Astrocyte (in vitro differentiated cells and primary cell): ENCODE measurements around the gene SREK1IP1. TPM values are rescaled to one million over a fixed set of nuclear protein-coding genes. Genes with fewer than 3 reads are reported as not detected.

Source experiments
- DNase-seq: peaks from one replicate; pipeline ENCODE4 v3.0.0-alpha.2; 2010; ENCODE audit warnings: low read depth
- FAIRE-seq: peaks from 2 replicates; lab custom pipeline; 2011; peaks lifted over from hg19 to GRCh38; lab: Jason Lieb, UNC
- H2AFZ ChIP-seq: 2 replicates; pipeline ENCODE4 v1.6.0; 2012; ENCODE audit warnings: low read depth, low read length, inconsistent platforms
- H3K27ac ChIP-seq: 2 replicates; pipeline ENCODE4 v1.5.1; 2011; ENCODE audit warnings: low read depth, low read length, inconsistent platforms
- H3K27me3 ChIP-seq: 2 replicates; pipeline ENCODE4 v1.6.0; 2011; ENCODE audit warnings: low read length, inconsistent platforms; ENCODE audit not compliant: insufficient read depth
- H3K36me3 ChIP-seq: 2 replicates; pipeline ENCODE4 v1.5.1; 2011; ENCODE audit warnings: low read length, inconsistent platforms; ENCODE audit not compliant: insufficient read depth
- H3K4me1 ChIP-seq: 2 replicates; pipeline ENCODE4 v1.5.1; 2011; ENCODE audit warnings: low read length, inconsistent platforms; ENCODE audit not compliant: insufficient read depth
- H3K4me2 ChIP-seq: 2 replicates; pipeline ENCODE4 v1.6.0; 2012; ENCODE audit warnings: low read length, inconsistent platforms
- H3K4me3 ChIP-seq: 2 replicates; pipeline ENCODE4 v1.5.1; 2011; ENCODE audit warnings: low read depth, mild to moderate bottlenecking, low read length, inconsistent platforms; ENCODE audit not compliant: insufficient read depth
- H3K79me2 ChIP-seq: 2 replicates; pipeline ENCODE4 v1.6.0; 2012; ENCODE audit warnings: mild to moderate bottlenecking, low read length, inconsistent platforms; ENCODE audit not compliant: insufficient read depth
- H3K9ac ChIP-seq: 2 replicates; pipeline ENCODE4 v1.6.0; 2012; ENCODE audit warnings: mild to moderate bottlenecking, low read length, inconsistent platforms
- H3K9me3 ChIP-seq: 2 replicates; pipeline ENCODE4 v1.5.1; 2012; ENCODE audit warnings: low read depth, mild to moderate bottlenecking, low read length, inconsistent platforms; ENCODE audit not compliant: insufficient read depth
- H4K20me1 ChIP-seq: 2 replicates; pipeline ENCODE4 v1.6.0; 2012; ENCODE audit warnings: low read length, inconsistent platforms; ENCODE audit not compliant: insufficient read depth
- H3K27ac Mint-ChIP-seq: one replicate; pipeline ENCODE4 v1.8.0; 2021; ENCODE audit warnings: mild to moderate bottlenecking, mixed read lengths; ENCODE audit not compliant: unreplicated experiment
- H3K27me3 Mint-ChIP-seq: one replicate; pipeline ENCODE4 v1.8.0; 2021; ENCODE audit warnings: low read depth, mixed read lengths; ENCODE audit not compliant: unreplicated experiment
- H3K36me3 Mint-ChIP-seq: one replicate; pipeline ENCODE4 v1.8.0; 2021; ENCODE audit warnings: low read depth, mixed read lengths; ENCODE audit not compliant: unreplicated experiment
- H3K4me1 Mint-ChIP-seq: one replicate; pipeline ENCODE4 v1.8.0; 2021; ENCODE audit warnings: low read depth, mixed read lengths; ENCODE audit not compliant: unreplicated experiment
- H3K4me3 Mint-ChIP-seq: one replicate; pipeline ENCODE4 v1.8.0; 2021; ENCODE audit warnings: mild to moderate bottlenecking, moderate library complexity, mixed read lengths; ENCODE audit not compliant: unreplicated experiment
- H3K9me3 Mint-ChIP-seq: one replicate; pipeline ENCODE4 v1.8.0; 2021; ENCODE audit warnings: mild to moderate bottlenecking, mixed read lengths; ENCODE audit not compliant: unreplicated experiment
- CTCF ChIP-seq: IDR thresholded peaks from 2 replicates; pipeline ENCODE4 v1.5.1; 2011; ENCODE audit warnings: low read depth, mild to moderate bottlenecking, inconsistent platforms, low read length, moderate library complexity; ENCODE audit not compliant: insufficient read depth
- EZH2 ChIP-seq: IDR thresholded peaks from 2 replicates; pipeline ENCODE4 v1.6.1; 2012; ENCODE audit warnings: mild to moderate bottlenecking, low read length, inconsistent platforms; ENCODE audit not compliant: insufficient read depth
- total RNA-seq: library from RNA; stranded (reverse); gene quantifications from 2 replicates; pipeline ENCODE4 v1.2.1, GENCODE V29; 2021

SREK1IP1 gene
- total RNA-seq, 1 donor from 2014 or later = 27.3 TPM

DNA sequence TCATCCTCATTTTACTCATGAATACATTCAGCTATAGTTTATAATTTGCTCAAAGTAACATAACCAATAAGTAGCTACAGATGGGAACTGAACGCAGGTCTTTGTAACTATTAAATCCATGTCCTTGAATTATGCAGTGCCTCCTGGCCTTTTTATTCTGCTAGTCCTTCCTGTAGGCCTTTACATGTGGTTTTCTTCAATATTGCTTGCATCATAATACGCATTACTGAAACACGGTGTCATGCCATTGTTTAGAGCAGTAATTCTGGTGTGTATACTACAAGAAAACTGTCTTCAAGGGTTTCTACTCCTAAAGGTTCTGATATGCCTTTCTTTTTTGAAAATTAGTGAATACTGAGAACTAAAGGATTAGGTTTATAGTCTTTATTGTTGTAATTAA lies 21.0 kb upstream of the SREK1IP1 start:
- H3K9me3 ChIP-seq = no peaks in the 10 kb centered on the region
- Mint-ChIP-seq H3K27me3 (no peaks in the 10 kb centered on the region), H3K4me3 (no peak overlapping the region), H3K4me1 (peaks cover 20% of the 10 kb centered on the region), H3K36me3 (peaks cover 2% of the 10 kb centered on the region), H3K9me3 (no peaks in the 10 kb centered on the region), H3K27ac (no peak overlapping the region)
- no peak overlapping the region for H3K4me3 ChIP-seq
- no peak overlapping the region for H2AFZ ChIP-seq
- peaks cover 3% of the 10 kb centered on the region for H3K79me2 ChIP-seq
- no peak overlapping the region for H3K4me2 ChIP-seq
- DNase-seq = peak; percentile 31
- TF ChIP-seq CTCF = no peak
- no peak for TF ChIP-seq EZH2
- H3K4me1 ChIP-seq = no peaks in the 10 kb centered on the region
- FAIRE-seq = no peak
- no peaks in the 10 kb centered on the region for H3K36me3 ChIP-seq
- no peaks in the 10 kb centered on the region for H3K27me3 ChIP-seq
- H4K20me1 ChIP-seq = no peaks in the 10 kb centered on the region
- H3K27ac ChIP-seq = no peak overlapping the region
- H3K9ac ChIP-seq = no peak overlapping the region

GRCh38 chr5:64788156-64788555 lies 19.7 kb upstream of the SREK1IP1 start:
- H3K27ac Mint-ChIP-seq = no peak overlapping the region
- no peaks in the 10 kb centered on the region for H3K9me3 ChIP-seq
- no peaks in the 10 kb centered on the region for H3K9me3 Mint-ChIP-seq
- peaks cover 2% of the 10 kb centered on the region for H3K36me3 Mint-ChIP-seq
- no peaks in the 10 kb centered on the region for H3K36me3 ChIP-seq
- no peaks in the 10 kb centered on the region for H3K27me3 Mint-ChIP-seq
- no peak overlapping the region for H3K4me3 Mint-ChIP-seq
- H3K79me2 ChIP-seq = peaks cover 3% of the 10 kb centered on the region
- H3K4me2 ChIP-seq = no peak overlapping the region
- TF ChIP-seq CTCF (no peak), EZH2 (no peak)
- H4K20me1 ChIP-seq = no peaks in the 10 kb centered on the region
- H3K27me3 ChIP-seq = no peaks in the 10 kb centered on the region
- peaks cover 20% of the 10 kb centered on the region for H3K4me1 Mint-ChIP-seq
- H3K27ac ChIP-seq = no peak overlapping the region
- no peak overlapping the region for H3K4me3 ChIP-seq
- no peaks in the 10 kb centered on the region for H3K4me1 ChIP-seq
- FAIRE-seq (no peak), DNase-seq (no peak)
- no peak overlapping the region for H2AFZ ChIP-seq
- no peak overlapping the region for H3K9ac ChIP-seq

GRCh38 chr5:64786372-64786771 lies 17.9 kb upstream of the SREK1IP1 start:
- H3K36me3 ChIP-seq = no peaks in the 10 kb centered on the region
- no peak for FAIRE-seq
- no peak for DNase-seq

More at GRCh38 chr5:64786372-64786771, 17.9 kb upstream of the SREK1IP1 start:
- Histone ChIP-seq H2AFZ (no peak overlapping the region), H3K4me1 (no peaks in the 10 kb centered on the region), H3K4me2 (no peak overlapping the region), H3K9ac (no peak overlapping the region), H3K27ac (no peak overlapping the region), H4K20me1 (no peaks in the 10 kb centered on the region), H3K27me3 (no peaks in the 10 kb centered on the region), H3K4me3 (no peak overlapping the region), H3K79me2 (peaks cover 3% of the 10 kb centered on the region), H3K9me3 (no peaks in the 10 kb centered on the region)
- H3K27ac Mint-ChIP-seq = no peak overlapping the region
- TF ChIP-seq EZH2 = no peak
- no peak for TF ChIP-seq CTCF
- H3K27me3 Mint-ChIP-seq = no peaks in the 10 kb centered on the region
- no peaks in the 10 kb centered on the region for H3K9me3 Mint-ChIP-seq
- H3K36me3 Mint-ChIP-seq = peaks cover 2% of the 10 kb centered on the region
- H3K4me3 Mint-ChIP-seq = no peak overlapping the region
- H3K4me1 Mint-ChIP-seq = peaks cover 20% of the 10 kb centered on the region
